IgD-negative memory B cell (primary cell): ENCODE measurements around the gene ATP2A2. TPM values are rescaled to one million over a fixed set of nuclear protein-coding genes. Genes with fewer than 3 reads are reported as not detected.
A peak's percentile ranks its signal among the peaks of the same experiment; 100 is the strongest.

Source experiments
- H3K27ac Mint-ChIP-seq, 3 donors: one replicate each; pipeline ENCODE4 v1.8.0; 2020 to 2022; ENCODE audit warnings: mild to moderate bottlenecking in 3 of 3, mixed read lengths in 3 of 3, moderate library complexity in 1 of 3
- H3K27me3 Mint-ChIP-seq: one replicate; pipeline ENCODE4 v1.8.0; 2021; ENCODE audit warnings: mixed read lengths
- H3K36me3 Mint-ChIP-seq: one replicate; pipeline ENCODE4 v1.8.0; 2020; ENCODE audit warnings: mild to moderate bottlenecking, mixed read lengths
- H3K4me1 Mint-ChIP-seq, 3 donors: one replicate each; pipeline ENCODE4 v1.8.0; 2020 to 2022; ENCODE audit warnings: mixed read lengths in 3 of 3, mild to moderate bottlenecking in 1 of 3
- H3K4me3 Mint-ChIP-seq, 4 donors: one replicate each; pipeline ENCODE4 v1.8.0; 2020 to 2022; ENCODE audit warnings: mild to moderate bottlenecking in 4 of 4, mixed read lengths in 4 of 4, moderate library complexity in 3 of 4
- H3K9me3 Mint-ChIP-seq, 3 donors: one replicate each; pipeline ENCODE4 v1.8.0; 2020 to 2021; ENCODE audit warnings: mixed read lengths in 3 of 3, mild to moderate bottlenecking in 1 of 3
- polyA plus RNA-seq: library from polyadenylated mRNA; unstranded; fragments of 300-500 nt; fragmentation: Illumina TruSeq; gene quantifications from one replicate; pipeline ENCODE4 v1.2.3, GENCODE V29; 2021

The ATP2A2 gene
- polyA plus RNA-seq, 1 donor from 2014 or later, result 3.5 TPM

- H3K9me3 Mint-ChIP-seq, result no peaks in the 10 kb centered on the region
- H3K4me3 Mint-ChIP-seq, result peak overlapping the region in 1 of 4 donors; percentile 78
- peak overlapping the region in 1 of 3 donors; percentile 16 for H3K27ac Mint-ChIP-seq
These were observed 3.4 kb upstream of the ATP2A2 start for GRCh38 chr12:110277530-110278254.

DNA sequence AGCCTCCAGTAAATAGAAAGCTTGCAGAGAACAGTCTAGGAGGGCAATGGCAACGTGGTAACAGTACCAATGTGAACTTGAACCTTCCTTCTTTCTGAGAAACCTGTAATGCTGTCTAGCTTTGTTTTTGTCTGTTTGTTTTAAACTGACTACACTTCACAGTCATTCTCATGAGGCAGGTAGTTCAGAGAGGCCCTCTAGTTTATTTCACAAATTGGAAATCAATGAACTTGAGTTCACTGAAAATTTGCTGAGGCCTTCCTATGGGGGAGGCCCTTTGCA lies 2.9 kb upstream of the ATP2A2 start:
- H3K4me1 Mint-ChIP-seq, result peaks cover 13 to 18% (median 15%) of the 10 kb centered on the region in 3 donors
- peaks cover 3% of the 10 kb centered on the region for H3K36me3 Mint-ChIP-seq
- H3K9me3 Mint-ChIP-seq, result no peaks in the 10 kb centered on the region
- peaks cover 2% of the 10 kb centered on the region for H3K27me3 Mint-ChIP-seq
- no peak overlapping the region for H3K27ac Mint-ChIP-seq
- H3K4me3 Mint-ChIP-seq, result peak overlapping the region in 2 of 4 donors; percentile 23 to 78

More at GRCh38 chr12:110277530-110278254, 3.4 kb upstream of the ATP2A2 start:
- Mint-ChIP-seq H3K27me3 (peaks cover 4% of the 10 kb centered on the region), H3K4me1 (peaks cover 10 to 13% (median 11%) of the 10 kb centered on the region in 3 donors), H3K36me3 (peaks cover 1% of the 10 kb centered on the region)

- H3K36me3 Mint-ChIP-seq, result peaks cover 4% of the 10 kb centered on the region
- no peaks in the 10 kb centered on the region for H3K27me3 Mint-ChIP-seq
- peaks cover 29 to 32% (median 30%) of the 10 kb centered on the region in 3 donors for H3K4me1 Mint-ChIP-seq
- no peaks in the 10 kb centered on the region for H3K9me3 Mint-ChIP-seq
- H3K4me3 Mint-ChIP-seq, result peak overlapping the region; percentile 86 to 99 (median 96)
- peak overlapping the region; percentile 90 to 98 (median 92) for H3K27ac Mint-ChIP-seq
These were observed 1.3 kb upstream of the ATP2A2 start for GRCh38 chr12:110279566-110280375.

- Mint-ChIP-seq H3K9me3 (no peaks in the 10 kb centered on the region), H3K4me3 (peak overlapping the region; percentile 86 to 99 (median 96)), H3K36me3 (peaks cover 4% of the 10 kb centered on the region), H3K4me1 (peaks cover 33 to 38% (median 35%) of the 10 kb centered on the region in 3 donors), H3K27me3 (no peaks in the 10 kb centered on the region), H3K27ac (peak overlapping the region; percentile 90 to 98 (median 92))
These were observed 662 bp upstream of the ATP2A2 start for GRCh38 chr12:110280392-110280778.

DNA sequence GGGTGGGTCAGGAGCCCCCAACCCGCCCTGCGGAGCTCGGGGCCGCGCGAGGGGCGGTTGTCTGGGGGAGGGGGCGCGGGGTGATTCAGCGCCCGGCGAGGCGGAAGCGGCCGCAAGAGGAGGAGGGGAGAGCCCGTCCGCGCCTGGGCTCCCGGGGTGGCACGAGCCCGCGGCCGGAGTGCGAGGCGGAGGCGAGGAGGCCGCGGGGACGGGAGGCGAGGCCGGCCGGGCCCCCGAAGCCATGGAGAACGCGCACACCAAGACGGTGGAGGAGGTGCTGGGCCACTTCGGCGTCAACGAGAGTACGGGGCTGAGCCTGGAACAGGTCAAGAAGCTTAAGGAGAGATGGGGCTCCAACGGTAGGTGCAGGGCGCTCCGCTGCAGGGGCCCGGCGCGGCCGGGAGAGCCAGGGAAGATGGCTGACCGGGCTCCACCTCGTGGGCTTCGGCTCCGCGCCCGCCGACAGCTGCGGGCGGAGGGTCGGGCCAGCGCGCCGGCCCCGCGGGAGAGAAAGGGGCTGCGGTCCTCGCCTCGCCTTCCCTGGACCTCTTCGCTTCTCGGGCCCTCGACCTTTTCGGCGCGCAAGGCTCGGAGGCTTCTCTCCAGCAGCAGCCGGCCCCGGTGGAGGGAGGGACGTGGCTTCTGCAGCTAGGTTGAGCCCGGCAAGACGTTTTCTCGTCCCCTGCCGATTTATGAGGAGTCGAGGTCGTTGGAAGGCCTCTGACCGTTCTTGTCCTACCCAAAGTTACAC lies 677 bp downstream of the ATP2A2 start:
- H3K27me3 Mint-ChIP-seq, result no peaks in the 10 kb centered on the region
- peak overlapping the region; percentile 86 to 96 (median 92) for H3K4me3 Mint-ChIP-seq
- peaks cover 4% of the 10 kb centered on the region for H3K36me3 Mint-ChIP-seq
- no peaks in the 10 kb centered on the region for H3K9me3 Mint-ChIP-seq
- peak overlapping the region; percentile 60 to 90 (median 86) for H3K27ac Mint-ChIP-seq
- H3K4me1 Mint-ChIP-seq, result peaks cover 37 to 47% (median 41%) of the 10 kb centered on the region in 3 donors

GRCh38 chr12:110282300-110282860 lies 1.3 kb downstream of the ATP2A2 start:
- H3K27me3 Mint-ChIP-seq, result no peaks in the 10 kb centered on the region
- peaks cover 37 to 51% (median 42%) of the 10 kb centered on the region in 3 donors for H3K4me1 Mint-ChIP-seq
- peaks cover 4% of the 10 kb centered on the region for H3K36me3 Mint-ChIP-seq
- H3K4me3 Mint-ChIP-seq, result peak overlapping the region; percentile 86 to 96 (median 92)
- peak overlapping the region; percentile 60 to 90 (median 86) for H3K27ac Mint-ChIP-seq
- H3K9me3 Mint-ChIP-seq, result no peaks in the 10 kb centered on the region

DNA sequence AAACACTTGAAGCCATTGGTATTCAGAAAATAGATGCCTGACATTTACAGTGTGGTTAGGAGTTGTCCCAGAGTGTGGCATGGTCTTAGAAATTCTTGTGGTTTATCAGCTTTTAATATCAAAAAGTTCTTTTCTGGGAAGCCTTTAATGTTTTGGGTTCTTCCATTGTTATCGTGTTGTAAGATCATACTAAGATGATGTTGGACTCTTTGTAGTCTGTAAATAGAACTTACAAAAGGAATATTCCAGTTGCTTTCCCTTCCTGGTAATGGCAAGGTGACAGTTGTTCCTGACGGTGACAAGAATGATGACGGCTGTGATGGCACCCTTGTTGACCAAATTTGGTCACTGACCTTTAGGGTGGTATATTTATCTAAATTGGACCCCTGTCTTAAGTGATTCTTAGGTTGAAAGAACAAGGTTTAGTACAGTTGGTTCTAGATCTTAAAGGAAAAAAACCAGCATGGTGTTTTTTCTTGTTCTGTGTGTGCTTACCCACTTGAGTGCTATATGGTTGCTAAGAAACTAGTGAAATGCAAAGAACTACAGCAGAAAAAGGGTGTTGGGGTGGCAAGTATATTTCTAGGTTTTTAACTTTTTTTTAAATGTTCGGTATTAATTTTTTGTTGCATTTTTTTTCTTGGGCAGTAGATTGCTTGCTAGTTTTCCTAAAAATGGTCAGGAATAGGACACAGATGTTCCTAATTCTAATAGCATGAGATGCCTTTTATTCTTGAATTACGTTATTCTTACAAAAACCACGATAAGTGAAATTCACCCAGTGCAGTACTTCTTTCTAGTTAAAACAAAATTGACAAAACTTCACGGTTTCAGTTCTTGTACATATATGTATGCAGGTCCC lies 2.1 kb downstream of the ATP2A2 start:
- Mint-ChIP-seq H3K4me3 (peak overlapping the region; percentile 86 to 96 (median 92)), H3K9me3 (no peaks in the 10 kb centered on the region), H3K4me1 (peaks cover 37 to 52% (median 42%) of the 10 kb centered on the region in 3 donors), H3K36me3 (peaks cover 4% of the 10 kb centered on the region), H3K27me3 (no peaks in the 10 kb centered on the region), H3K27ac (peak overlapping the region; percentile 50 to 90 (median 86))

- H3K27ac Mint-ChIP-seq, result peak overlapping the region in 1 of 3 donors; percentile 6
- peaks cover 4% of the 10 kb centered on the region for H3K36me3 Mint-ChIP-seq
- H3K9me3 Mint-ChIP-seq, result no peaks in the 10 kb centered on the region
- peak overlapping the region in 3 of 4 donors; percentile 86 to 96 (median 94) for H3K4me3 Mint-ChIP-seq
- peaks cover 43 to 60% (median 50%) of the 10 kb centered on the region in 3 donors for H3K4me1 Mint-ChIP-seq
- no peaks in the 10 kb centered on the region for H3K27me3 Mint-ChIP-seq
These were observed 3.5 kb downstream of the ATP2A2 start for GRCh38 chr12:110284597-110284996.

GRCh38 chr12:110286623-110287022 lies 5.6 kb downstream of the ATP2A2 start:
- Mint-ChIP-seq H3K27ac (peak overlapping the region in 1 of 3 donors; percentile 48), H3K36me3 (peaks cover 4% of the 10 kb centered on the region), H3K9me3 (no peaks in the 10 kb centered on the region), H3K27me3 (no peaks in the 10 kb centered on the region), H3K4me3 (peak overlapping the region in 1 of 4 donors; percentile 75), H3K4me1 (peaks cover 40 to 54% (median 49%) of the 10 kb centered on the region in 3 donors)

DNA sequence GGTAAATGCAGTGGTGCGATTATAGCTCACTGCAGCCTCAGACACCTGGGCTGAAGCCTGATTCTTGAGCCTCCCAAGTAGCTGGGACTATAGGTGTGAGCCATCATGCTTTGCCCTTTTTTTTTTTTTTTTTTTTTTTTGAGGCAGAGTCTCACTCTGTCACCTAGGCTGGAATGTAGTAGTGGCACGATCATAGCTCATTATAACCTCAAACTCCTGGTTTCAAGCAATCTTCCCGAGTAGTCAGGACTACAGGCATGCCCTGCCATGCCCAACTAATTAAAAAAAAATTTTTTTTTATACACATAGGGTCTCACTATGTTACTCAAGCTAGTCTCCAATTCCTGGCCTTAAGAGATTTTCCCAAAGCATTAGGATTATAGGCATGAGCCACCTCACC lies 6.9 kb downstream of the ATP2A2 start:
- Mint-ChIP-seq H3K36me3 (peaks cover 4% of the 10 kb centered on the region), H3K27me3 (no peaks in the 10 kb centered on the region), H3K27ac (no peak overlapping the region), H3K9me3 (no peaks in the 10 kb centered on the region), H3K4me3 (no peak overlapping the region), H3K4me1 (peaks cover 32 to 46% (median 41%) of the 10 kb centered on the region in 3 donors)

- H3K9me3 Mint-ChIP-seq, result no peaks in the 10 kb centered on the region
- peak overlapping the region in 1 of 3 donors; percentile 26 for H3K27ac Mint-ChIP-seq
- no peak overlapping the region for H3K4me3 Mint-ChIP-seq
- peaks cover 20 to 35% (median 33%) of the 10 kb centered on the region in 3 donors for H3K4me1 Mint-ChIP-seq
- H3K36me3 Mint-ChIP-seq, result peaks cover 2% of the 10 kb centered on the region
- H3K27me3 Mint-ChIP-seq, result no peaks in the 10 kb centered on the region
These were observed 8.1 kb downstream of the ATP2A2 start for GRCh38 chr12:110289044-110289710.

- no peak overlapping the region for H3K27ac Mint-ChIP-seq
- peaks cover 3% of the 10 kb centered on the region for H3K36me3 Mint-ChIP-seq
- peaks cover 15 to 30% (median 27%) of the 10 kb centered on the region in 3 donors for H3K4me1 Mint-ChIP-seq
- peak overlapping the region in 1 of 4 donors; percentile 27 for H3K4me3 Mint-ChIP-seq
- H3K9me3 Mint-ChIP-seq, result no peaks in the 10 kb centered on the region
- no peaks in the 10 kb centered on the region for H3K27me3 Mint-ChIP-seq
These were observed 8.6 kb downstream of the ATP2A2 start for GRCh38 chr12:110289711-110290078.

DNA sequence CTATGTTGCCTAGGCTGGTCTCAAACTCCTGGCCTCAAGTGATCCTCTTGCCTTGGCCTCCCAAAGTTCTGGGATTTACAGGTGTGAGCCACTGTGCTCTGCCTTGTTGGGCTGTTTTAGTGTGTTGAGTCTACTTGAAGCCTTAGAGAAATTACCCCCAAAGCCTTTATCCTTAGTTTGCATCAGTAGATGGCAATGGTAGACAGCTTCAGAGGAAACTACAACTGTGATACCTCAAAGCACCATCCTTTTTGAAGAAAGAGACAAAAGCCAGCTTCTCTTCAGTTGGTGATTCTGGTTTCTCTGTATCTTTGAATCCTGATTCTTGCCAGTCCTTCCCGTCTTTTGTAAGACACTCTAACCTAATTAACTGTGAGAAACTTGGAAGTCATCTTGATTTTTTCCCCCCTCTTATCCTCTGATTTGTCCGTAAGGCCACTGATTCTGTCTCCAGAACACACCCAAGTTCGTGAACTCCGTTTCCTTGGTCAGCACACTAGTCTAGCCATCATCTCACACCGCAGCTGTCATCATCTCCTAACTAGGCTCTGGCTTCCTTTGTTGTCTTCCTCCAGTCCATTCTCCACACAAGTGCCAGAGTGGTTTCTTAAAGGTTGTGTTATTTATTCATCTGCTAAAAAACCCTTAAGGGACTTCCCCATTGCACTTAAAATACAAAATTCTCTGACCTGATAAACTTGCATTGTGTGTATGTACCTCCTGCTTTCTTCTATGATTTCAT lies 20.2 kb downstream of the ATP2A2 start:
- Mint-ChIP-seq H3K27ac (no peak overlapping the region), H3K27me3 (no peaks in the 10 kb centered on the region), H3K4me1 (peaks cover 15 to 23% (median 20%) of the 10 kb centered on the region in 3 donors), H3K4me3 (no peak overlapping the region), H3K9me3 (no peaks in the 10 kb centered on the region), H3K36me3 (peaks cover 3% of the 10 kb centered on the region)
